Measurements from ENCODE around the gene TRIM3. TPM values are rescaled to one million over a fixed set of nuclear protein-coding genes. Genes with fewer than 3 reads are reported as not detected.

TRIM3 gene
- total RNA-seq, 1 donor from 2014 or later, result 10.7 TPM

DNA sequence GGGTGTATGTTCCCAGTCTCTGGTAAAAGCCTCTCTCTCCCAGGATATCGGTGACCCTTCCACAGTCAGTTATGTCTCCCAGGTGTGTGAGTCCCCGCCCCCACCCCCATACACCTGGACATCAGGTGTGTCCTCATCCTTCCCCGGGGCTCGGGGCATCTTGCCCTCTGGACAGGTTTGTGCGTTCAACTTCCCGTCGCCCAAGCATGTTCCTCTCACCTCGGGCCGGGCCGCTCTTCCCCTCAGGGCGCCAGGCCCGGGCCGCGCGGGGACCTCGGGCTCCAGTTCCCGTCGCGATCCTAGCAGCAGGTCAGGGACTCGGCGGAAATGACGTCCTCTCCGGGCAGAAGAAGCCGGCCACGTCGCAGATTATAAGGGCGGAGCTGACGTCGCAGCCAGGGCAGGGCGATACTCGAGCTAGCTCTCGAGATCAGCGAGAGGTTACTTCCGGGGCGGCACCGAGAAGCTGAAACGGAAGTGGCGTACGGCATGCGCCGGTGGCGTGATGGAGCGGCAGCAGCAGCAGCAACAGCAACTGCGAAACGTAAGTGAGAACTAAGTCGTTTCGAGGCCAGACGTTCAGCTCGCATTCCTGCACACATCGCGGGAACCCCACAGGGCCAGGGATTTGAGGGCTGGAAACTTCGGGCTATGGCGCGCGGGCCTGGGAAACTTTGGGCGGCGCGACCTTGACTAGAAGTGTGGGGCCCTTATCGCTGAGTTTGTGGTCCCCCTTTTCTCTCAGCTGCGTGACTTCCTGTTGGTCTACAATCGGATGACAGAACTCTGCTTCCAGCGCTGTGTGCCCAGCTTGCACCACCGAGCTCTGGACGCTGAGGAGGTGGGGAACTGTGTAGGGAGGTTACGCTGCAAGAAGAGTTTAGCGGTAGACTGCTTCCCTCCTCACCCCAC is 7.5 kb upstream of the TRIM3 start, which contains the start of the genes ARFIP2 and TIMM10B:
ARFIP2 (minus strand) TSS at position 320 of the 912 bp plus-strand sequence. CDS start 910 bp downstream, outside the sequence.
TIMM10B (plus strand) TSS at position 490 of the 912 bp plus-strand sequence; CDS start at position 506, 16 bp downstream.
- intact Hi-C loops (cut with micrococcal nuclease), result loop anchor here (1.0 to 5.0 kb wide), 9 partner anchors 46 to 266 kb away; partner anchors contain the start of genes APBB1, CAVIN3, FHIP1B and MRPL17

DNA sequence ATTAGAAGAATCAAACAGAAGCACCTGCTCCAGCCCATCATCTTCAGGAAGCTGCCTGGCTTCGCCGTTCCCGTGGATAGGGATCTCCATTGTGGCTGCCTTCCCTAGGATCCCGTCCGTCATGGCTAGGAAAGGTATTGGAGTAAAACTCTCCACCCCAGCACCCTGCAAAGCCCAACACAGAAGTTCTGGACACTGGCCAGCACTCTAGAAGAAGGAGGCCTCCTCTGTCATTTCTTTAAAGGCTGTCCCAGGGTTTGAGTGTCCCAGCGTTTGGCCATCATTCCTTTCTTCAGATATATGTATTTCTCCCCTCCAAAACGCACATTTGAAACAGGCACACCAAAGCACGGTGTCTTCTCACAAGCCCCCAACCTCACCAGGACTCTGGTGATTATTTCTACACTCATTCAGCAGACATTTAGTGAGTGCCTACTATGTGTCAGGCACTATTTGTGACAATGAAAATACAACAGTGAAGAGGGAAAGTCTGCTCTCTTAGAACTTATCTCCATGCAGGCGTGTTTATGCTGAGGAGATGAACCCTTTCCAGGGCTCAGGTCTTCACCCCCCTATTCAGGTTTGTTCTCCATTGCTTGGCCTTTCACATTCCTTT is 6.7 kb upstream of the TRIM3 start:
- intact Hi-C loops (cut with micrococcal nuclease), result loop anchor here (2.0 to 5.0 kb wide), 3 partner anchors 47 to 266 kb away; partner anchors contain the start of gene CAVIN3

DNA sequence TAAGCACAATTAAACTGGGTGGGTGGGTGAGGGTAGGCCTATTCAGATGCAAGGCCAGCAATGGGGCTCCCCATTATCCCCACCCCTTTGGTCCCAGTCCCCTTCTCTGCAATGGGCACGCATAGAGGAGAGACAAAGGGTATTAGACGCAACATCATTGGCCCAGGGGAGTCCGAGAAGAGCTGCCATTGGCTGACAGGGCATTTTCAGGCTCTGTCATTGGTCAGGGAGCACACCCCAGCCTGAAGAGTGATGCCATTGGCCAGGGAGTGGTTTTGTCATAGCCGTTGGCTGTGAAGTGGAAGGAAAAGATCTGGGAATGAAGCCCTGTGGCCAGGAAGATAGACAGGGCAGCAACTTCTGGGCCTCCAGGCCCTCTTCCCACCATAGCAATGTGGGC is 2.8 kb upstream of the TRIM3 start:
- intact Hi-C loops (cut with micrococcal nuclease), result no loop called here

DNA sequence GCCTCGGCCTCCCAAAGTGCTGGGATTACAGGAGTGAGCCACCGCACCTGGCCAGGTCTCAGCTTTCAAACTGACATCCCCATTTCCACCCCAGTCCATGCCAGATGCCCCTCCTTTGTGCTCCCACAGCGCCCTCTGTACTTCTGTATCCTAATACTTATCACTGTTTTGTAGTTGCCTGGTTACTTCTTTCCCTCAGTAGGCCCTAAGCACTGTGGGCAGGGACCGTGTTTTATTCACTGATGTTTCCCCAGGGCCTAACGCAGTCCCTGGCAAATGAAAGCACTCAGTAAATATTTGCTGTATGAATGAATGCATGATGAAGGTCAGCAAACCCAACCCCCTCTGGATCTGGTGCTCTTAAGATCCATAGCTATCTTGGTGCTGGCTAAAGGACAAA is 2.2 kb upstream of the TRIM3 start:
- intact Hi-C loops (cut with micrococcal nuclease), result no loop called here

DNA sequence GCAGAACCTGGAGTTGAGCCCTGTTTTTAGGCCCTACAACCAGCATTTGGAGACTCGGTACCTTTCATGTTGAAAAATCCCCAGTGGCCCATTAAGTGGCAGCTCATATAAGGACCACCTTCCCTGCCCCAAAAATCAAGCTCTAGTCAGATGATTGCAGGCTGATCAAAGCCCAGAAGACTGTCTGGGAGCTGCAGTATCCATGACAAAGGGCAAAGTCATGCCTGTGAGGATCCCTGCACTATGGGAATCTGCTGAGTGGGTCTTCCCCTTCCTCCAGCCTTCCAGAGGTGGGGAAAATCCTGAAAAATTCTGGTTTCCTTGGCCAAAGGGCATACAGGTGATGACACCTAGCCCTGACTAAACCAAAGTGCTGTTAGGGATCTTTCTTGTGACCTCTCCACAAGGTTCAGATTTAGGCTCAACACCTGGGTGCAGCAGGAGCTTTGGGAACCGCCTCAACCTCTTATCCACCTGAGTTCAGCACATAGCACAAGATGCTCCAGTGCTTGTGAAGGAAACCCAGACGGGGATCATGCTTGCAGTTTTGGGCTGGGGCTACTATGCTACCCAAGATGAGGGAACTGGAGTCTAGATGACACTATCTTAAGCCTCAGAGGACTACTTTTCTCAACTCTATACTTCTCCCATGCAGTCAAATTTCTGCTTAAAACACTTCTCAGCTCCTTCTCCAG is 1.2 kb upstream of the TRIM3 start:
- intact Hi-C loops (cut with micrococcal nuclease), result no loop called here

DNA sequence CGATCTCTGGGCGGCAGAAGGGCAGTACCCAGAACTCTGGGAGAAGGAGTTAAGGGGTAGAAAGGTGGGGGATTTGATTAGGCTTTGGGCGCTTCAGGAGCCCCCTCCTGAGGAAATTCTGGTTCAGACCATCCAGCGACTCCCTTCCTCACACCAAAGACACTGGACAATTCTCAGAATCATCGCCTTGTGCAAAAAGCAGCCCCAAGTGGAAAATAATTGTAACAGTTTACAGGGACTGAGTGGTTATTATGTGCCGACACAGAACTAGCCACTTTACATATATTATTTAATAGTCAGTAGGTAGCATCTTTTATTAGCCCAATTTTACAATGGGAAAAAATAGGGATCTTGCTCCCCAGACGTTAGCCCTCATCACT is 662 bp upstream of the TRIM3 start:
- intact Hi-C loops (cut with micrococcal nuclease), result no loop called here

DNA sequence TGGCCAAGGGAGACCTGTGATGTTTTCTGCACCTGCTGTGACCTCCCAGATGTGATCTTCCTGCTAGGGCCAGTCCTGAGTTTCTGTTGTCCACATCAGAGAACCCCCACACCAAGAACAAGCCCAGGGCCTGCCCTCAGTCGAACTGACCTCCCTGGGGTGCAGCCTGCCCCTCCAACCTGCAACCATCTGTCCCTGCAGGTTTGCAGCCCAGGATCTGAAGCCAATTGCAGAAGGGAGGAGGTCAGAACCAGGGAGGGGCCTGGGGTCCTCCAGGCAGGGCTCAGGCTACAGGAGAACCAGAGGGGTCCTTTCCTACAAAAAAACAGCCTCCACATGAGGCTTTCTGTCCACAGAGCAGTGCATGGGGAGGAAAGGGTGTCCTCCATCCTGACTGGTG is 807 bp downstream of the TRIM3 start:
- intact Hi-C loops (cut with micrococcal nuclease), result loop anchor here (2.0 kb wide), 1 partner anchor 82 kb away; the partner anchor contains the start of gene SMPD1

DNA sequence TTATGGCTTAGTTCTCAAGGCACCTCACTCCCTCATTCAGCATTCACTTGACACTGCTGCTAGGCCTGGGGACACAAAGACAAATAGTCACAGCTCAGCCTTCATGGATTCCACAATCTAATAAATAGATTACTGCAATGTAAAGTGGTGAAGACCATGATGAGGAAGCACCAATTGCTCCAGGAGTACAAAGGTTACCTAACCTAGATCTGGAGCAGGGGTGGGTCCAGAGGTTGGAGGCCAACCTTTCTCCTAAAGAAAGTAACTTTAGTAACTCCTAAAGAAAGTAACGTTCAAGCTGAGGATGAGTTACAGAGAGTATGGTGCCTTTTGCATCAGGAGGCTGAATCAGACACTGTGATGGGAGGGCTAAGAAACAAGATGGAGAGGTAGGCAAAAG is 4.1 kb downstream of the TRIM3 start:
- intact Hi-C loops (cut with micrococcal nuclease), result no loop called here

DNA sequence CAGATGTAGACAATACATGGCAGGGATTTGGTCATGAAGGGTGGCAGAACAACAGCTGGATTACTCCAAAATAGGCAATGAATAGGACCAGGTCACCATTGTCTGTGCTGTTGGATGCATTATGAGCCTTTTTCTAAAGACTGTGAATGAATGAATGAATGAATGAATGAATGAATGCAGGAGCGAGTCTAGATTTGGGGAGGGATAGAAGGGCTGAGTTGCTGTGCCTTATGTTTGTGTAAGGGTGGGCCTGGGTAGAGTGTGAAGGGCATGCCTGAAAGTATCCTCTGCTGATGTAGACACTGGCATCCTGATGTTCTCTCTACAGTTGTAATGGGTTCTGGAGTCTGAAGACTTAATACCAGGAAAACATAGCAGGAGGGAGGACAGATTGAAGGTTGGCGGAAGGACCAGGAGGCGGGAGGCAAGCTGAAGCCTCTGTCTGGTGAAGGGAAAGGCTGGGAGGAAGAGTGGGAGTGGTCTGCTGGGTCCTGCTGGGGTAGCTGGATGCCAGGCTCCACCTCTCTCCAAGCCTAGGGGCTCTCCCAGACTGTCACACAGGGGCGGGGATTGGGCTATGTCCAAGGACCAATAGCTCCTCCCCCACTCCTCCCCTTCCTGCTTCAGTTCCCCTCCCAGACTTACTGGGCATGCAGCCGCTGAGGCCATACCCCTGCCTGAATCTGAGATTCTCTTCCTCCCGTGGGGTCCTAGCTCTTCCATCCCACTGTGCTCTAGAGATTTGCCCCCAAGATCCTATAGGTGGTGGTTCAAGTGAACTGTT is 4.8 kb downstream of the TRIM3 start:
- intact Hi-C loops (cut with micrococcal nuclease), result no loop called here

DNA sequence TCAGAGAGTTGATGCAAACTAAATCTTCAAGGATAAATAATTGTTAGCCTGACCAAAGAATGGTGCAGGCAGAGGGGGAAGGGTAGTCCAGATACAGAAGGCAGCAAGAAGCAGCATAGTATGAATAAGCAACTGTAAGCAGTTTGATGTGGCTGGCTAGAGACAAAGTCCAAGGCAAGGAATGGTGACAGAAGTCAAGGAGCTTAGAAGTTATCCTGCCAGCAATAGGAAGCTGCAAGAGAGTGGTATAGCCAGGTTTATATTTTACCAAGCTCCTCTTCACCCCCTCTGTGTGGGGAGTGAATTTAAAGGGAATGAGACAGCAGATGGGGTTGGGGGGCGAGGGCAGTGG is 14.7 kb downstream of the TRIM3 start:
- intact Hi-C loops (cut with micrococcal nuclease), result no loop called here

DNA sequence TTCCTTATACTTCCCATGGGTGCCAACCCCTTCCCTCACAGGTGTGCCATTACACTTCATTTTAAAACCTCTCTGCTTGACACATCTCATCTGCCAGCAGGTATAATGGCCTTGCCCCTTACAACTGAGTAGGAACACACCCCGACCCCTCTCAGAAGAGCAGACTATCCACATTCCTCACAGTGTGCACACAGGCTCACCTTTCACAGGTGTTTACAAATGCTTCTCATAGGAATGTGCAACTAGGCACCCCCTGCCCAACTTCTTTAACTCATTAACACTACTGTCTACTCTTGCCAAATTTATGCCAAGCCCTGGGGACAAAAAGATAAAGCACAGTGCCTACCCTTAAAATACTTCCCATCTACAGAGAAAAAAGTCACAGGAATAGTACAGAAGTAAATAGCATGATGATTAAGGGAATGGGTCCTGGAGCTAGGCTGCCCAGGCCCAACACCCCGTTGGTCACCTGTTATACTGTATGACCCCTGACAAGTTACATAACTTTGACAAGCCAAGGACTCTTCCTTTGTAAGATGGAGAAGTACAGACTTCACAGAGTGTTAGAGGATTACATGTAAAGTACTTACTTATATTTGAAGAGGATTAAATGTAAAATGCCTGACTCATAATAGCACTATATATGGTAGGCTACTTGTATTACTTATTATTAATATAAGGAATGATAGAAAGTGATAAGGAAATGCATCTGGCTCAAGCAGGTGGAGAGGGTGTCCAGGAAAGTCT is 15.2 kb downstream of the TRIM3 start:
- intact Hi-C loops (cut with micrococcal nuclease), result no loop called here

DNA sequence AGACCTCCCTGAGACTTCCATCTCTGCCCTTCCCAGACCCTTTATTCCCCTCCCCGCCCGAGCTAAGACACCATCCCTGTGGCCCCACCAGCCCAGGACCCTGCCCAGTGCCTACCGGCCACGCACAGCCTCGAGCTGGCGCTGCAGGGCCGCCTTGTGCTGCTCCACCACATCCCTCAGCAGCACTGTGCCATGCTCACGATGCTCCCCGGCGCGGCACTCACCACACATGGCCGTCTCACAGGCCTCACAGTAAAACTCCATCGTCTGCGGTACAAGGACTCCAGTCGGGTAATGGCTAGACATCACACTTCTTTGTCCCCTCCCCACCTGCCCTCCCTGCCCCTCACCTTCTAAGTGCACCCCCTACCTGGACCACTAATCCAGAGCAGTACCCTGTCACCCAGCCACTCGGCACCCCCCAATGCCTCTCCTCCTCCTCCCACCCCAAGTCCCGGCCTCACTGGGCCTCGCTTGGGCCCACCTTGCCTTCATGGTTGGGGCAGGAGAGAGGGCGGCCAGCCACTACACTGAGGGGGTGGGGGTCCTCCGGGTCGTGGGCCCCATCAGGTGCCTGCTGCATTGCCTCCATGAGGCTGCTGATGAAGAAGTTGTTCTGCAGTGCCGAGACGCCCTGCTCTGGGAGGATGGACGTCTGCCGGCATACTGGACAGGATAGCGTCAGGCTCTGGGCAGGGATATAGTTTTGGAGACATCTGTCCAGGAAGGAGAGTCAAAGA is 16.0 kb downstream of the TRIM3 start:
- intact Hi-C loops (cut with micrococcal nuclease), result no loop called here

DNA sequence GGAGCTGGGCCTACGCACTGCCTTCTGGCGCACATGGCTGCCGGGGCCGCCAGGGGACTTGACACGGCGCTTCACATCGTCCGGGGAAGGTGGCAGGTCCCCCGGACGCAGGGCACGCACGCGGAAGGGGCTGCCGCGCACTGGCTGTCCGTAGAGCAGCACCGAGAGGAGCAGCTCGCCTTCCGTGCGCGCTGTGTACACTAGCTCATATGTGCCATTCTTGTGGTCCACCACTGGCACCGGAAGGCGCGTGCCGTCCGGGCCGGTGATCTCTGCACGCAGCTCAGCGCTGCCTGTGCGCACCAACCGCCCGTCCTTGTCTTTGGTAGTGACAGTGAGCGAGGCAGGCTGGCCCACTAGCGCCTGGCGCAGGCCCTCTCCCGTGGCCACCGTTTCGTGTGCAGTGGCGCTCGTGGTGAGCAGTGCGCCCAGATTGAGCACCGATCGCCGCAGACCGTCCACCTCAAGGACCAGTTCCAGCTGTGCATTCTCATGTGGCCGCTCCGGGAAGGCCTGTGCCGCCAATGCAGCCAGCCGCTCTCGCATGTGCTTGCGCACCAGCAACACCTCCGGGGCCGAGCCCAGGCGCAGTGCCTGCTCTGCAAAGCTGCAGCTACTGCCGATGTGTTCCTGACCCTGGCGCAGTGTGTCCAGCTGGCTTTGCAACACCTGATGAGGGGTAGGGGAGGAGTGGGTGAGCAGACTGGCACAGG is 17.2 kb downstream of the TRIM3 start:
- intact Hi-C loops (cut with micrococcal nuclease), result no loop called here

DNA sequence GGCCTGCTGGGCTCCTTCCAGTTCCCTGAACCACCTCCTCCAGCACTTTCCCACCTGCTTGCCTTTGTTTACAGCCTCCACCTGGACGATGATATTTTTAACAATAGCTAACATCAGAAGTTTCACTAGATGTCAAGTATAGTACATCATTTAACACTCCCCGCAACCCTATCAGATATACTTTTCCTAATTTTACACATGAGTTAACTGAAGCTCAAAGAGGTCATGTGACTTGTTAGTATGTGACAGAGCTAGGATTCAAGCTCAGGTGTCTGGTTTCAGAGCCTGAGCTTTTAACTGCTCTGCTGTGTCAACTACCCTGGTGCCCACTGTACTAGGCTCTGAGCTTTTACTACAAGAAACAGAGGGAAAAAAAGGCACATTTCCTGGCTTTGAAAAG is 18.7 kb downstream of the TRIM3 start:
- intact Hi-C loops (cut with micrococcal nuclease), result no loop called here

DNA sequence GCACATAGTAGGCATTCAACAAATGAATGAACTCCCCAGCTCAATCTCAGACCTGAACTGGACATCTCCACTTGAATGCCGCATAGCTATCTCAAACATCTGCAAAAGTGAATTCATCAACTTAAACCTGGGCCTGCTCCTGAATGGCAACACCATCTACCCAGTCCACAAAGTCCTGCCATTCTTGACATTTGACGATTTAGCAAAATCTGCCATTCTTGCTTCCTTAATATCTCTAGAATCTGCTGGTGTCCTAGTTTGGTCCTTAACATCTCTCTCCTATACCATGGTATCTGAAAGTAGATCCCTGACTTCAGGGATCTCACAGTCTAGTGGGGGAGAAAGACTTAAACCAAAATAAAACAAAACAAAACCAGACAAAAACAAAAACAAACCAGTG is 20.6 kb downstream of the TRIM3 start:
- intact Hi-C loops (cut with micrococcal nuclease), result no loop called here

DNA sequence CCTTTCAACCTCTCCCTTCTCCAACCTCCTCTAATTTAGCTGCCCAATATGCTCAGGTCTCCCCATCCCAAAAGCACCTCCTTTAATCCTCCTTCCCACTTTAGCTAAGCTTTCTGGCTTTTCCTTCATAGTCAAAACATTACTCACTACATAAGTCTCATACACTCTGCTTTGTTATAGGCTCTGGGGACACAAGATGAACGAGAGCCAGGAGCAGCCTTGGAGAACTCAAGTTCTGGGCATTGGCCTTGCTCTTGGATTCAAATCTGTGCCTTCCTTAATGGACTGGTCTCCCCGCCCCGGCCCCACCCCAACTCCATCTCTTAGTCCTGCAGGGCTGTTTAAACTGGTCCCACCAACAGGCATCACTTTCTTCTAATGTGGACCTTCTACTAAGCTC is 21.5 kb downstream of the TRIM3 start:
- intact Hi-C loops (cut with micrococcal nuclease), result no loop called here

DNA sequence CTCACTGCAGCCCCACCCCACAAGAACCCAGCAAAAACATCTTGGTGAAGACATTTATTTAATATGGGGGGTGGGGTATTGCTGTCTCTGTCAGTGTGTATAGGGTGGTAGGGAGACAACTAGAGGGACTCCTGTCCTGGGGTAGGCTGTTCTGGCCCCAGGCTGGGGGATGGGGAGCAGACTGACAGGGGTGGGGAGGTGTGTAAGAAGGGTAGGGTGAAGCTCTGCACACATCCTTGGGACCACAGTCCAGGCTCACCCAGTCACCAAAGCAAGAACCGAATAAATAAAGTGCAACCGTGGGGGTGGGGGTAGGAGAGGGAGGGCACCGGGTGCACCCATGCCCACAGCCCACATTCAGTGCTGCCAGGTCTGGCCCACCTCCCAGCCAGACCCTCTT is 25.2 kb downstream of the TRIM3 start:
- intact Hi-C loops (cut with micrococcal nuclease), result no loop called here

DNA sequence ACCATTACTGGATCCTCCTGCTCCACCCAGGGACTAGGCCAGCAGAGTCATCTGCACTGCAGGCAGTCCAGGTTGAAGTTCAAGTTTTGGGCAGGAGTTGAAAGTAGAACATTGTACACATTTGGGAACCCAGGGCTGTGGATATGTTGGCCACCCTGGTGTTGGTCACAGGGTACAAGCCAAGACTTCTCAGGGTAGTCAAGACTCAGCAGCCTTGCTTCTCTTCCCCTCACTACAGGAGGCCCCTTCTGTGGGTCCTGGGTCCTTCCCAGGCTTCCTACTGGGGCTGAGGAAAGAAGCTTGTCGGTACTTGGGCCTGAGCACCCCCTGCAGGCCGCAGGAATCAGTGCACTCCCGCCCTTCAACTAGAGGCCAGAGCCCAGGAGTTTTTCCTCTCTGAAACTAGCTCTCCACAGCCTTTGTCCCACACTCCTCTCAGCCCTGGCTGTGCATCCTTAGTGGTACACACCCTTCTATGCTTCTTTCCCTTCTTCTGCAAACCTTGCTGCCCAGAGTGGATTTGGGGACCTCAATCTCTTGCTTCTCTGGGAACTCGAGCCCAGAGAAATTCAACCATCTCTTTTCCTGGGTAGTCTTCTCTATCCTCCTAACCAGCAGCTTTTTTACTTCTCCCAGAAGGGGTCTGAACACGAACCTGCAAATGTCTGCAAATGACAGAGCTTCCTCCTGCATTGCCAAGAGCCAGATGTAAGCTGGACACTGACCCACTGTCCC is 30.3 kb downstream of the TRIM3 start:
- intact Hi-C loops (cut with micrococcal nuclease), result loop anchor here (1.0 to 2.0 kb wide), 4 partner anchors 25 to 64 kb away; partner anchors contain the start of gene APBB1
